HG03342 (cell line): Measurements from ENCODE around the gene CD14.
"Not testable (repeated sequence)": the region's sequence is repeated elsewhere in the genome, so short reads cannot be mapped to it uniquely, and the experiment has no call there.

Experiments used
- ATAC-seq: cut with Tn5 transposase; IDR thresholded peaks from one replicate; pipeline ENCODE4 v1.9.1; 2021; ENCODE audit warnings: mild to moderate bottlenecking, moderate library complexity; ENCODE audit not compliant: unreplicated experiment

The CD14 gene

GRCh38 chr5:140633021-140633471 is at the start of gene CD14:
Gene CD14, minus strand, starts transcription at chr5:140633175. Its CDS starts 104 bp downstream, at chr5:140633071.
- peak; percentile 2 for ATAC-seq

- no peak for ATAC-seq
Observed at GRCh38 chr5:140678993-140679392, 46.0 kb upstream of the CD14 start.

GRCh38 chr5:140677947-140678346 is 45.0 kb upstream of the CD14 start:
- ATAC-seq, result peak; percentile 78

- no peak for ATAC-seq
Observed at GRCh38 chr5:140674629-140675028, 41.7 kb upstream of the CD14 start.

- ATAC-seq, result no peak
Observed at GRCh38 chr5:140674211-140674610, 41.2 kb upstream of the CD14 start.

- no peak for ATAC-seq
Observed at GRCh38 chr5:140673187-140673976, 40.4 kb upstream of the CD14 start, which contains the start of gene DND1. Gene DND1, minus strand, starts transcription at chr5:140673576. Its CDS starts 34 bp downstream, at chr5:140673542.

GRCh38 chr5:140672455-140673186 is 39.6 kb upstream of the CD14 start:
- no peak for ATAC-seq

- ATAC-seq, result no peak
Observed at GRCh38 chr5:140671472-140672125, 38.6 kb upstream of the CD14 start.

- not testable (repeated sequence) for ATAC-seq
Observed at GRCh38 chr5:140671035-140671434, 38.1 kb upstream of the CD14 start.

GRCh38 chr5:140664359-140665119 is 31.6 kb upstream of the CD14 start, which contains the start of gene WDR55:
Gene WDR55, plus strand, starts transcription at chr5:140664904. Its CDS starts 9 bp downstream, at chr5:140664913.
- ATAC-seq, result peak; percentile 98

- no peak for ATAC-seq
Observed at GRCh38 chr5:140664030-140664358, 31.0 kb upstream of the CD14 start.

- not testable (repeated sequence) for ATAC-seq
Observed at GRCh38 chr5:140660371-140660770, 27.4 kb upstream of the CD14 start.

- no peak for ATAC-seq
Observed at GRCh38 chr5:140658870-140659269, 25.9 kb upstream of the CD14 start.

- peak; percentile 12 for ATAC-seq
Observed at GRCh38 chr5:140647042-140647419, 14.1 kb upstream of the CD14 start.

- no peak for ATAC-seq
Observed at GRCh38 chr5:140642718-140643117, 9.7 kb upstream of the CD14 start.

GRCh38 chr5:140641716-140642115 is 8.7 kb upstream of the CD14 start:
- ATAC-seq, result no peak

GRCh38 chr5:140639148-140639981 is 6.4 kb upstream of the CD14 start, which contains the start of gene TMCO6:
Gene TMCO6, plus strand, starts transcription at chr5:140639451. Its CDS starts 77 bp downstream, at chr5:140639528.
- peak; percentile 94 for ATAC-seq

GRCh38 chr5:140638898-140639147 is 5.8 kb upstream of the CD14 start:
- not testable (repeated sequence) for ATAC-seq

- no peak for ATAC-seq
Observed at GRCh38 chr5:140637371-140638100, 4.6 kb upstream of the CD14 start.
